Activated B cell treated with CpG ODN at 0.5 μM for 24 hours (primary cell): ENCODE data around the gene JAZF1. TPM values are rescaled to one million over a fixed set of nuclear protein-coding genes. Genes with fewer than 3 reads are reported as not detected.

Experiments
- ATAC-seq: fragments of 200-7000 bp; cut with Tn5 transposase; one replicate; pipeline ENCODE4 v1.10.0; 2021; ENCODE audit warnings: low read depth, mild to moderate bottlenecking, moderate library complexity
- CTCF ChIA-PET: fragments of 350-600 bp; sonication (Branson Sonifier 250); formaldehyde crosslinking; loops from one replicate; lab custom pipeline; 2021; ENCODE audit warnings: antibody characterized with exemption; lab: Charles Lee
- POLR2A ChIA-PET: fragments of 350-600 bp; sonication (Branson Sonifier 250); formaldehyde crosslinking; loops from one replicate; lab custom pipeline; 2021; ENCODE audit warnings: antibody characterized with exemption; lab: Charles Lee
- DNase-seq: peaks from one replicate; pipeline ENCODE4 v3.0.0; 2022
- H3K27ac Mint-ChIP-seq: one replicate; pipeline ENCODE4 v1.8.0; 2020; ENCODE audit warnings: mixed read lengths
- H3K27me3 Mint-ChIP-seq: one replicate; pipeline ENCODE4 v1.8.0; 2021; ENCODE audit warnings: mixed read lengths
- H3K36me3 Mint-ChIP-seq: one replicate; pipeline ENCODE4 v1.8.0; 2021; ENCODE audit warnings: low read depth, mixed read lengths
- H3K4me1 Mint-ChIP-seq: one replicate; pipeline ENCODE4 v1.8.0; 2021; ENCODE audit warnings: mixed read lengths
- H3K4me3 Mint-ChIP-seq: one replicate; pipeline ENCODE4 v1.8.0; 2020; ENCODE audit warnings: mild to moderate bottlenecking, mixed read lengths
- H3K9me3 Mint-ChIP-seq: one replicate; pipeline ENCODE4 v1.8.0; 2020; ENCODE audit warnings: mixed read lengths
- intact Hi-C: fragments of 100-400 bp; cut with micrococcal nuclease; formaldehyde crosslinking; loops from one replicate; pipeline ENCODE4 v1.15.1; 2024
- total RNA-seq: library from RNA; stranded (reverse); gene quantifications from 2 replicates; pipeline ENCODE4 v1.2.3, GENCODE V29; 2022
- TF ChIP-seq, protein P1 (sequence below): fragments of 200-600 bp; IDR thresholded peaks from one replicate; pipeline ENCODE4 v1.8.0; 2022; ENCODE audit warnings: antibody characterized with exemption, mild to moderate bottlenecking

The JAZF1 gene
- total RNA-seq, 1 donor from 2014 or later, result 54.8 TPM

DNA sequence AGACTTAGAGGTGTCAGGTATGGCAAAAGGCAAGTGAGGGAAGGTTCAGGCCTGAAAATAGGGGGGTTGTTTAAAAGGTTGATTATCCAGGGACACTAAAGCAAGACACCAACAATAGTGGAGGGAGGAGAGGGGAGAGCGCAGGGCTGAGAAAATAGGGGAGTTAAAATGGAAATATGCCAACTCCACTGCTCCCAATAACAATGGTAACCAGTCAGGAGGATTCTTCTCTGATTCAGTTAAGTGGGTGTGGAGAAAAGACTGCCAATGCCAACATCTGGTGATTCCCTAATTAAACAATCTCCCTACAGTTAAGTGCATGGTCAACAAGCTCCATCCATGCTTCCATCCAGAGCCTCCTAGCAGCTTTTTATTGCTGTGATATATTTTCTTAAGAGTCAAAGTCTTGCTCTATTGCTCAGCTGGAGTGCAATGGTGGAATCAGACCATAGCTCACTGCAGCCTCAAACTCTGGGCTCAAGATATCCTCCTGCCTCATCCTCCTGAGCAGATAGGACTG is 183.3 kb downstream of the JAZF1 start:
- peaks cover 35% of the 10 kb centered on the region for H3K36me3 Mint-ChIP-seq
- ChIA-PET CTCF (no interaction called here), POLR2A (no interaction called here)
- DNase-seq, result no peak
- H3K27ac Mint-ChIP-seq, result no peak overlapping the region
- no peak overlapping the region for H3K4me3 Mint-ChIP-seq
- no peaks in the 10 kb centered on the region for H3K27me3 Mint-ChIP-seq
- TF ChIP-seq, protein P1, sequence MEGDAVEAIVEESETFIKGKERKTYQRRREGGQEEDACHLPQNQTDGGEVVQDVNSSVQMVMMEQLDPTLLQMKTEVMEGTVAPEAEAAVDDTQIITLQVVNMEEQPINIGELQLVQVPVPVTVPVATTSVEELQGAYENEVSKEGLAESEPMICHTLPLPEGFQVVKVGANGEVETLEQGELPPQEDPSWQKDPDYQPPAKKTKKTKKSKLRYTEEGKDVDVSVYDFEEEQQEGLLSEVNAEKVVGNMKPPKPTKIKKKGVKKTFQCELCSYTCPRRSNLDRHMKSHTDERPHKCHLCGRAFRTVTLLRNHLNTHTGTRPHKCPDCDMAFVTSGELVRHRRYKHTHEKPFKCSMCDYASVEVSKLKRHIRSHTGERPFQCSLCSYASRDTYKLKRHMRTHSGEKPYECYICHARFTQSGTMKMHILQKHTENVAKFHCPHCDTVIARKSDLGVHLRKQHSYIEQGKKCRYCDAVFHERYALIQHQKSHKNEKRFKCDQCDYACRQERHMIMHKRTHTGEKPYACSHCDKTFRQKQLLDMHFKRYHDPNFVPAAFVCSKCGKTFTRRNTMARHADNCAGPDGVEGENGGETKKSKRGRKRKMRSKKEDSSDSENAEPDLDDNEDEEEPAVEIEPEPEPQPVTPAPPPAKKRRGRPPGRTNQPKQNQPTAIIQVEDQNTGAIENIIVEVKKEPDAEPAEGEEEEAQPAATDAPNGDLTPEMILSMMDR, result no peak
- no peak for ATAC-seq
- no peaks in the 10 kb centered on the region for H3K9me3 Mint-ChIP-seq
- intact Hi-C loops, result no loop called here
- peaks cover 49% of the 10 kb centered on the region for H3K4me1 Mint-ChIP-seq

DNA sequence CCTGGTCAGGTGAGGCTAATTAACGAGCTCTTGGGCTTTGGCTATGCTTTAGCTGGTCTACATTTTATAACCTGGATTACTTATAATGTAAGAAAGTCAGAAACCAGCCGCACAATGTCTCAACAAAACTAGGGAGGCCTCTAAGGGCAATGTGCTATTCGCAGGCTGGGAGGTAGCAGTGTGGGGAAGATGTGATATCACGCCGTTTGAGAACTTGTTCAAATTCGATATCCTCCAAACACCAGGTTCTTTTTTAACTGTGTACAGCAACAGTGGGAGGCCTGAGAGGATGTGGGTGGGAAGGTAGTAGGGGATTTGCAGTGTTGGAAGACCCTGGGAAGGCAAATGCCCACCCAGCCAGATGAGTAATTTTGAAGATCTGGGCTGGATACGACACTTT is 184.5 kb downstream of the JAZF1 start:
- H3K4me3 Mint-ChIP-seq, result no peak overlapping the region
- POLR2A ChIA-PET, result no interaction called here
- ATAC-seq (no peak), DNase-seq (no peak)
- intact Hi-C loops, result no loop called here
- H3K36me3 Mint-ChIP-seq, result peaks cover 42% of the 10 kb centered on the region
- CTCF ChIA-PET, result no interaction called here
- peaks cover 39% of the 10 kb centered on the region for H3K4me1 Mint-ChIP-seq
- H3K27me3 Mint-ChIP-seq, result no peaks in the 10 kb centered on the region
- H3K27ac Mint-ChIP-seq, result no peak overlapping the region
- TF ChIP-seq, protein P1, result no peak
- no peaks in the 10 kb centered on the region for H3K9me3 Mint-ChIP-seq

DNA sequence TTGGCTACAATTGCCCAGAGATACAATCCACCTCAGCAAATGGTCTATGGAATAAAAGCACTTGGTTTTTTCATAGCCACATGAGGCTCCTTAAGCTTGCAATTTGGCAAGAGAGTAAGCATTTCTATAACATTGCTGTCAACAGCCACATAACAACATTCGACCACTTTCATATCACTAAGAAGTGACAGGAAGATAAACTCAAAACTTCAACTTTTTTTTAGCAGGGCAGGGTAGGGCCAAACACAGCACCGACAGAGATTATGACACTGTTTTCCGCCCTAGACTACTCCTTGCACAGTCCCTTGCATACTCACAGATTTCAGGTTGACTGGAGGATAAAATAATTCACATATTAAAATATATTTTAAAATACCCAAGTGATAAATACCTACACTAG is 185.4 kb downstream of the JAZF1 start:
- ATAC-seq, result no peak
- ChIA-PET CTCF (no interaction called here), POLR2A (no interaction called here)
- Mint-ChIP-seq H3K36me3 (peaks cover 48% of the 10 kb centered on the region), H3K27ac (no peak overlapping the region), H3K4me1 (peaks cover 38% of the 10 kb centered on the region), H3K9me3 (no peaks in the 10 kb centered on the region), H3K27me3 (no peaks in the 10 kb centered on the region), H3K4me3 (no peak overlapping the region)
- intact Hi-C loops, result no loop called here
- no peak for DNase-seq
- TF ChIP-seq, protein P1, result no peak

DNA sequence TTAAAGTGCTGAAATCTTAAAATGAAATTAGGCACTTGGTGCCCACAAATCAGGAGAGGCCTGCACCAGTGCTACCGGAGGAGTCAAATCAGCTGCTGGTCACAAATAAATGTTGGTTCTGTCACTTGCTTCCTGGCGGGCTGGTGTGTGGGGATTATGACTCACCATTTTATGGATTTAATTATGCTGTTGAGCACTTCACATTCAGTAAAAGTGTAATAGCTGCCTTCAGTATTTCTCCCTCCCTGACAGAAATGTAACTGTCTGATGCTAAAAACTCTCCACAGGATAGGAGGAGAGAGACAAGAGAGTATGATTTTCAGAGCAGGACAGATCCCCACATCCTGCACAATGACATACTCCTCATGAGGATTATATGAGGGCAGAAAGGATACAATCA is 186.0 kb downstream of the JAZF1 start:
- Mint-ChIP-seq H3K27me3 (no peaks in the 10 kb centered on the region), H3K4me3 (no peak overlapping the region), H3K9me3 (no peaks in the 10 kb centered on the region), H3K4me1 (peaks cover 33% of the 10 kb centered on the region), H3K36me3 (peaks cover 49% of the 10 kb centered on the region), H3K27ac (no peak overlapping the region)
- ATAC-seq (no peak), DNase-seq (no peak)
- ChIA-PET POLR2A (no interaction called here), CTCF (no interaction called here)
- intact Hi-C loops, result no loop called here
- TF ChIP-seq, protein P1, result no peak

DNA sequence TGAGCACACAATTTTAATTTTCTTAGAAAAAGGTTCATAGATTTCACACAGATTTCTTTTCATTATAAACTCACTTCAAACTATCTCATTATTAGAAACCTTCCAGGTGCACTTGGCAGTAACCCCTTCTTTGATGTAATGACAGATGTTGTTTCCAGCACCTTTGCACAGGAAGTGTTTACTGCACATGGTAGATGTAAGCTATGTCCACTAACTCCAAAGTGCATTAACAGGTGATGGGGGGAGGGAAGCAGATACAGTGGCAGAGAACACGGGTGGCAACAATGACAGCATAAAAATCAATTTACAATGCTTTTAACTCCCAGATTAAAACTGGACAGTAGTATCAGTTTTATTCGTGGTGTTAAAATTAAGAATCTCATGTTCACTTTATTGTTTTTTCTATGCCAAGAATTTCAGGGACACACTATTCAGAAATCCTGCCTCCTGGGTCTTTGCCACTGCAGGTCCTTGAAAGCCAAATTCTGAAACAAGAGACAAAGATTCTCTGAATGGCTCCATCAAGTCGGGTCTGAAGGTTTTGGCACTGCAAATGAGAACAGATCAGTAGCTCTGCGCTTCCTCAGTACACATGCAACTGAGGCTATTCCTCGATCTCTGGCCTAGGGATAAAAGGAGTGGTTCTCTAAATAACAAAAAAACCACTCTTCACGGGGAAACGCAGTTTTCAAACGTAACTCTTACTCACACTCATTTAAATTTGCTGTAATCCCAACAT is 187.7 kb downstream of the JAZF1 start:
- peaks cover 26% of the 10 kb centered on the region for H3K4me1 Mint-ChIP-seq
- ChIA-PET POLR2A (no interaction called here), CTCF (no interaction called here)
- DNase-seq (no peak), ATAC-seq (no peak)
- H3K4me3 Mint-ChIP-seq, result no peak overlapping the region
- H3K9me3 Mint-ChIP-seq, result peaks cover 4% of the 10 kb centered on the region
- TF ChIP-seq, protein P1, result no peak
- H3K36me3 Mint-ChIP-seq, result peaks cover 52% of the 10 kb centered on the region
- intact Hi-C loops, result no loop called here
- H3K27me3 Mint-ChIP-seq, result no peaks in the 10 kb centered on the region
- H3K27ac Mint-ChIP-seq, result no peak overlapping the region
